Sigmoid colon (tissue), 4 donors: ENCODE results near the gene ADAMTS17.
"Not testable (repeated sequence)": the region's sequence is repeated elsewhere in the genome, so short reads cannot be mapped to it uniquely, and the experiment has no call there.

Experiments used
- EP300 ChIP-seq, 4 donors: sonication (generic); formaldehyde crosslinking; IDR thresholded peaks; one replicate each; pipeline ENCODE4 v1.6.1; 2017; ENCODE audit warnings: antibody characterized with exemption in 4 of 4
- POLR2A ChIP-seq, 2 donors: fragments of 450-650 bp; IDR thresholded peaks; one replicate each; pipeline ENCODE4 v1.6.1; 2016; ENCODE audit warnings: antibody characterized with exemption in 2 of 2, mild to moderate bottlenecking in 2 of 2, moderate library complexity in 2 of 2
- POLR2AphosphoS5 ChIP-seq, 4 donors: sonication (generic); formaldehyde crosslinking; IDR thresholded peaks; one replicate each; pipeline ENCODE4 v1.6.1; 2017; ENCODE audit warnings: antibody characterized with exemption in 4 of 4
- TF ChIP-seq, protein P1 (sequence below), 4 experiments: fragments of 450-650 bp in 3 of 4; fragments of 200-600 bp in 1 of 4; IDR thresholded peaks; one replicate each; pipeline ENCODE4 v1.5.1; 2016 to 2019; ENCODE audit warnings: antibody characterized with exemption in 4 of 4, mild to moderate bottlenecking in 3 of 4, moderate library complexity in 2 of 4

DNA sequence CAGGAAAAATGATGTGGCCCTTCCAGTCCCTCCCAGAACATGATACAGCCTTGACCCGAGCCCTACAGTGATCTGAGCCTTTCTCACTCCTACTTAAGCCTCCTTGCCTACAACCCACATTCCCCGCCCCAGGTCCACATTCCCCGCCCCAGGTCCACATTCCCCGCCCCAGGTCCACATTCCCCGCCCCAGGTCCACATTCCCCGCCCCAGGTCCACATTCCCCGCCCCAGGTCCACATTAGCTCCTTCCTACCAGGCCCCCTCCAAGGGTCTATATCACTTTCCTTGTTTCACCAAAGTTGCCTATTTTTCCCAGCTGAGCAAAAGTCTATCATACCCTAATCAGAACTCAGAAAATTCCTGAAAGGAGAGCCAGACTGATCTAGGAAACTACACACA, 2.3 kb downstream of the ADAMTS17 start:
- TF ChIP-seq, protein P1, sequence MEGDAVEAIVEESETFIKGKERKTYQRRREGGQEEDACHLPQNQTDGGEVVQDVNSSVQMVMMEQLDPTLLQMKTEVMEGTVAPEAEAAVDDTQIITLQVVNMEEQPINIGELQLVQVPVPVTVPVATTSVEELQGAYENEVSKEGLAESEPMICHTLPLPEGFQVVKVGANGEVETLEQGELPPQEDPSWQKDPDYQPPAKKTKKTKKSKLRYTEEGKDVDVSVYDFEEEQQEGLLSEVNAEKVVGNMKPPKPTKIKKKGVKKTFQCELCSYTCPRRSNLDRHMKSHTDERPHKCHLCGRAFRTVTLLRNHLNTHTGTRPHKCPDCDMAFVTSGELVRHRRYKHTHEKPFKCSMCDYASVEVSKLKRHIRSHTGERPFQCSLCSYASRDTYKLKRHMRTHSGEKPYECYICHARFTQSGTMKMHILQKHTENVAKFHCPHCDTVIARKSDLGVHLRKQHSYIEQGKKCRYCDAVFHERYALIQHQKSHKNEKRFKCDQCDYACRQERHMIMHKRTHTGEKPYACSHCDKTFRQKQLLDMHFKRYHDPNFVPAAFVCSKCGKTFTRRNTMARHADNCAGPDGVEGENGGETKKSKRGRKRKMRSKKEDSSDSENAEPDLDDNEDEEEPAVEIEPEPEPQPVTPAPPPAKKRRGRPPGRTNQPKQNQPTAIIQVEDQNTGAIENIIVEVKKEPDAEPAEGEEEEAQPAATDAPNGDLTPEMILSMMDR (IDR thresholded peaks at IDR 0.05), result not testable (repeated sequence)
- TF ChIP-seq POLR2AphosphoS5, POLR2A, EP300 (IDR thresholded peaks at IDR 0.05): not testable (repeated sequence)
